Endometrial microvascular endothelial cells (primary cell): ENCODE measurements around the gene CDR2. TPM values are rescaled to one million over a fixed set of nuclear protein-coding genes. Genes with fewer than 3 reads are reported as not detected.
"Not testable (repeated sequence)": the region's sequence is repeated elsewhere in the genome, so short reads cannot be mapped to it uniquely, and the experiment has no call there.

Experiments used
- in situ Hi-C: cut with HindIII; loops from 2 replicates; pipeline ENCODE4 v1.10.0; 2017; ENCODE audit warnings: low sequenced_read_pairs, low pct_unique_long_range_greater_than_20kb; ENCODE audit errors: inconsistent ontology term
- total RNA-seq: library from RNA; depleted of rRNA; stranded (reverse); fragments of >200 nt; gene quantifications from one replicate; pipeline ENCODE4 v1.2.3, GENCODE V29; 2015; ENCODE audit errors: inconsistent ontology term

Gene CDR2
- 28.6 TPM for total RNA-seq

DNA sequence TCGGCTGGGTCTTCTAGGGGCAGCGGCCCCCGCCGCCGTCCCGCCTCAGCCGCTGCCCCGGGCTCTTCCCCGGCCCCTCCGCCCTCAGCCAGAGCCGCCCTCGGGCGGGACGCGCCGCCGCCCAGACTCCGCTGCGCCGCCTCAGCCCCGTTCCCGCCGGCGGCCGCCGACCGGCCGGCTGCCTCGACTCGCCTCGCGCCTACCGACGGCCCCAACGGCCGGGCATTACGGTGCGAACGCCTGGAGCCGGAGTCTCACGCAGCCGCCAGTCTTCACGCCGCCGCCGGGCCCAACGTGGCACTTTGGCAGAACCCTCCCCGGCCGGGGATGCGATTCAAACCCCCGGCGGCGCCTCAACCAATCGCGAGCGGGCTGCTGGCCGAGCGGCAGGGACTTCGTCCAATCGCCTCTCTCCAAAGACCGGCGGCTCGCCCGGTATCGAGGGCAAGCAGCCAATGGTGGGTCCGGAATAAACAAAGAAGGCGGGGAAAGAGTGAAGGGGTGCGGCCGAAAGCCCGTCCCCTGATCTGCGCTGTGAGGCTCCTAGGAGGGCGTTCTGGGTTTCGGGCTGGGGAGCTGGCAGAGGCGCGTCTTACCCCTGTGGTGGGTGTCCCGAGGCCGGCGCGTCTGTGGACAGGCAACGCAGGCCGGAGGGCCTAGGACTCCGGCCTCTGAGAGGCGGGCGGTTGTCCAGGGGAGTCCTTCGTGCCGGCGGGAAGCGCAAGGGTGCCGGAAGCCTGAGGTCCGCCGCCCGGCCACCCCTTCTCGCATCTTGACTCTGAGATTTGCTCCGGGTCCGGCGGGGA is at the start of gene CDR2:
TSS of gene CDR2 (minus strand) at position 309 of the 806 bp plus-strand sequence. CDS start 310 bp downstream, outside the sequence.
- in situ Hi-C loops: no loop called here

- in situ Hi-C loops: no loop called here
Observed at GRCh38 chr16:22423716-22424115, 49.3 kb upstream of the CDR2 start.

GRCh38 chr16:22421136-22421535 is 46.7 kb upstream of the CDR2 start:
- in situ Hi-C loops: no loop called here

DNA sequence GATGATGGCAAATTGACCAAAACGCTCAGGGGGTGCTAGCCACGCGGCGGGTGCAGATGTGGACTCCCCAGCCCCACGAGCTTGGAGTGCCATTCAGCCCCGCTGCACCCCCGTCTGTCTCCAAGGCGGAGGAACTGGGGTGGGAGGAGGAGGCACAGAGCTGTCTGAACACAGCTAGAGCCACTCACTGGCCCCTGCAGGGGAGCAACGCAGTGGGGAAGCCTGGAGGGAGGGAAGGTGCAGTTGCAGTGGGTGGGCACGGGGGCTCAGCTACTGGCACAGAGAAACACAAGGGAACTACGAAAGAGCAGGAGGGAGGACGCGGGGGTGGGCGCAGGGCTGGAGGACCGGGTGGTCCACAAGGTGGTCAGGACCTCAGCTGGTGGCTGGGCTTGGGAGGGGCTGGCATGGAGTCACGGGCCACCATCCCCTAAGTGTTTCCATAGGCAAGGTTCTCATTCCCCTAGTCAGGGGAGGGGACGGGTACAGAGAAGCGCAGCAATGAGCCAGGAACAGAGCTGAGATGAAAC is 46.3 kb upstream of the CDR2 start:
- in situ Hi-C loops: no loop called here

DNA sequence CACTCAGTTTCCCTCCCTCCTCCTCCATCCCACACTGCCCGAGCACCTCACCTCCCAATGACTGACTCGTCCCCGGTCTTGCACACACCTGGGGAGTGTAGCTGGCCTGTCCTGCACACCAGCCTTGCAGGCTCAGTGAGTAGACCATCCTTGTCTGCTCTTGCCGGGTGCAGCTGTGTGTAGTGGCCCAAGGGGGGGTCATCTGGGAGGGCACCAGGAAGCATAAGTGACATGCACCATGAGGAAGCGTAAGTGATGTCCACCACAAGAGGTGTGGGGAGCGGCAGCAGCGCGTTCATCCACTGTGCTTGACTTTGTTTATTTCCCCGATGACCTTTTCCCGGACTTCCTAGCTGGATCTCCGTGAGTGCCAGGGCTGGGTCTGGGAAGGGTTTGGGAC is 45.5 kb upstream of the CDR2 start:
- in situ Hi-C loops: no loop called here

DNA sequence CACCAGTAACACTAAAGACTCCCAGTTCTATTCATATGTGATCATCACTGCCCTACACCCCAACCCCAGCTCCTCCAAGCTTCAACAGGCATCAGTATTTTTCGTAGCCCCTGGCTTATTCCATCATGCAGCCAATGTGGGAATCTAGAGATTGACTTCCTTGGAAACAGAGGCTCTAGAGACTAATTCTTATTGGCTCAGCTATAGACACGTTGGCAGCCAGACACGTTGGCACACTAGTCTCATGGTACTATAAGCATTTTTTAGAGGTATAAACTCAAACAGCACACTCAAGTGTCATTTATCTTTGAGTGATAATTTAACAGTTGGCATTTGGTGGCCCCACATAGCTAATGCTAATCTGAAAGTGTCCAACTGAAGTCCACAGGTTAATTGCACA is 44.4 kb upstream of the CDR2 start:
- in situ Hi-C loops: no loop called here

- in situ Hi-C loops: not testable (repeated sequence)
Observed at GRCh38 chr16:22417798-22418197, 43.4 kb upstream of the CDR2 start.

GRCh38 chr16:22417019-22417418 is 42.6 kb upstream of the CDR2 start:
- in situ Hi-C loops: no loop called here

- in situ Hi-C loops: no loop called here
Observed at GRCh38 chr16:22413819-22414218, 39.4 kb upstream of the CDR2 start.

GRCh38 chr16:22407486-22407885 is 33.1 kb upstream of the CDR2 start:
- in situ Hi-C loops: no loop called here

- in situ Hi-C loops: no loop called here
Observed at GRCh38 chr16:22402191-22402590, 27.8 kb upstream of the CDR2 start.

GRCh38 chr16:22400900-22401299 is 26.5 kb upstream of the CDR2 start:
- in situ Hi-C loops: no loop called here

- in situ Hi-C loops: no loop called here
Observed at GRCh38 chr16:22397931-22398330, 23.5 kb upstream of the CDR2 start.

DNA sequence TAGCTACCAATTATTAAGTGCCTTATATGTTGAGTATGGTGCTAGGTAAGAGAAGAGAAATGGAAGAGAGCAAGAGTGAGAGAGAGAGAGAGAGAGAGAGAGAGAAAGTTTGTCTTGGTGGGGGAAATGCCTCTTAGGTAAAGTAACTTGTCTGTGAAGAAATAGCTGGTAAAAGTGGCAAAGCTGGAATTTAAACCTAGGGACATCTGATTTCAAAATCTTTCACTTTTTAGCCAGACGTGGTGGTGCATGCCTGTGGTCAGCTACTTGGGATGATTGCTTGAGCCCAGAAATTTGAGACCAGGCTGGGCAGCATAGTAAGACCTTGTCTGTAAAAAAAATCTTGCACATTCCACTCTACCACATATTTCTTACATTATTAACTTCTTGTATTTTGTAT is 23.0 kb upstream of the CDR2 start:
- in situ Hi-C loops: no loop called here

DNA sequence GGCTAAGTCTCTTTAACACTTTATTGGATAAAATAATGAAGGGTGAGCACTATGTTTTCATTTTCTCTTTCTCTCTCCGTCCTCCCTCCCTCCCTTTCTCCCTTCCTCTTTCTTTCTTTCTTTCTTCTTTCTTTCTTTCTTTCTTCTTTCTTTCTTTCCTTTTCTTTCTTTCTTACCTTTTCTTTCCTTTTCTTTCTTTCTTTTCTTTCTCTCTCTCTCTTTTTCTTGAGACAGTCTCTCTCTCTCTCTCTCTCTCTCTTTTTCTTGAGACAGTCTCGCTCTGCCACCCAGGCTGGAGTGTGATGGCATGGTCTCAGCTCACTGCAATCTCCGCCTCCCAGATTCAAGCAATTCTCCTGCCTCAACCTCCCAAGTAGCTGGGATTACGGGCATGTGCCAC is 21.5 kb upstream of the CDR2 start:
- in situ Hi-C loops: no loop called here

DNA sequence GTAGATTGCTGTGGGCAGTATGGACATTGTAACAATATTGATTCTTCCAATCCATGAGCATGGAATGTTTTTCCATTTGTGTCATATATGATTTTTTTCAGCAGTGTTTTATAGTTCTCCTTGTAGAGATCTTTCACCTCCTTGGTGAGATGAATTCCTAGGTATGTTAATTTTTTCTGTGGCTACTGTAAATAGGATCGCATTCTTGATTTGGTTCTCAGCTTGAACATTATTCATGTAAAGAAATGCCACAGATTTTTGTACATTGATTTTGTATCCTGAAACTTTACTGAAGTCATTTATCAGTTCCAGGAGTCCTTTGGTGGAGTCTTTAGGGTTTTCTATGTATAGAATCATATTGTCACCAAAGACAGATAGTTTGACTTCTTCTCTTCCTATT is 19.7 kb upstream of the CDR2 start:
- in situ Hi-C loops: no loop called here

DNA sequence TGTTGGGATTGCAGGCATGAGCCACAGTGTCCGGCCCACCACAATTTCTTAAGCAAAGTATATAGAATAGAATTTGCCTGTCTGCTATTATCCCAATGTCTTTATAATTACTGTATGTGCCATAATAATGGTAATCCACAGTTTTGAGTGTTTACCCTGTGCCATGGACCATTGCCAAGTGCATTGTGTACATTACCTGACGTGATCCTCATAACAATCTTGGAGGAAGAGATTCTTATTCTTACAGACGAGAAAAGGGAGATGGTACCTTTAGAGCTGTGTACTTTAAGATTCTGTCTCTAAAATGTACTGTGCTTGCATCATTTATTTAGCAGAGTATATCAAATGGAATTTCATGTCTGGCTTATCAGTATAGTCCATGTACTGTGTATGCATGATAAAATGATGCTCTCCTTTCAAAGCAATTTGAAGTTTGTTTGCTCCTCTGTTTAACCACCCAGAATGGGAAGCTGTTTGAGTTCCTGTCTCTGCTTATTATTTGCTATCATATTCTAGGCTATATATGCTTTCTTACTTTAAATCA is 13.8 kb upstream of the CDR2 start:
- in situ Hi-C loops: no loop called here

GRCh38 chr16:22386976-22387375 is 12.6 kb upstream of the CDR2 start:
- in situ Hi-C loops: no loop called here

DNA sequence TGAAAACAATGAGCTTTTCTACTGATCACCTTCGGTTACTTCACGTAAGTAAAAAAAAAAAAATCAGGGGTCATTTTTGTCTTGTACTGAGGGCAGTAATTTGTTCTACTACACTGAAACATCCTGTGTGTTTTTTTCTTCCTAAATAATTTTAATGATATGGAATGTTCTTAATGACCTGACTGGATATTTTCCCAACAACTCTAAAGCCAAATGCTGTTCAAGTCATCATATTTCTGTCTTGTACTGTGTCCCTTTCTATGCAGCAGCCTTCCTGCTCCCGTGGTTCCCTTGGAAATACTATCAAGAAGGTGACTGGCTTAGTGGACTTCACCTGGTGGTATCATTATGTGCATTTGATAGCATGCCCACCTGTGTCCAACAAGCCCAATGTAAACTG is 10.8 kb upstream of the CDR2 start:
- in situ Hi-C loops: no loop called here

- in situ Hi-C loops: no loop called here
Observed at GRCh38 chr16:22383827-22384226, 9.4 kb upstream of the CDR2 start.
